ENCODE data around the gene HBA2. TPM values are rescaled to one million over a fixed set of nuclear protein-coding genes. Genes with fewer than 3 reads are reported as not detected.
A peak's percentile ranks its signal among the peaks of the same experiment; 100 is the strongest.

Gene HBA2
- total and polyA plus RNA-seq, 9 of the 15 experiments (the other 6 are each of a cell fraction or from before 2014, with no cell fraction given) = 40.4 to 853 (median 286) TPM

DNA sequence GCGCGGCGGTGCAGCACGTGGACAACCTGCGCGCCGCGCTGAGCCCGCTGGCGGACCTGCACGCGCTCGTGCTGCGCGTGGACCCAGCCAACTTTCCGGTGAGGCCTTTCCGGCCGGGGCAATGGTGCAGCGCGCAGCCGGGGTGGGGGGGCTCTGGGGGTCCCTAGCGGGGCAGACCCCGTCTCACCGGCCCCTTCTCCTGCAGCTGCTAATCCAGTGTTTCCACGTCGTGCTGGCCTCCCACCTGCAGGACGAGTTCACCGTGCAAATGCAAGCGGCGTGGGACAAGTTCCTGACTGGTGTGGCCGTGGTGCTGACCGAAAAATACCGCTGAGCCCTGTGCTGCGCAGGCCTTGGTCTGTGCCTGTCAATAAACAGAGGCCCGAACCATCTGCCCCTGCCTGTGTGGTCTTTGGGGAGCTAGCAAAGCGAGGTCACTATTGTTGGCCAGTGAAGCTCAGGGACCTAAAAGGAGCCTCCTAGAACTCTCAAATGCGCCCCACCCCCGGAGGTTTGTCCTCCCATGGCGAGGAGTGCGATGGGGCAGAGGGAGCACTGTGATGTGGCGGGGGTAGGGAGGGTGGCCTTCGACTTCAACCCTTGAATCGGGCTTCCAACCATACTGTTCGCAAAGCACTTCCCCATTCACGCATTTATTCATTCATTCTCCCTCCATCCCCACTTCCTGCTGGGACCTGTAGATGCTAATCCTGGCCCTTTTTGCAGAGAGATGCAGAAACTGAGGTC is 6.1 kb upstream of the HBA2 start (continued):
- TF ChIP-seq, protein P1, sequence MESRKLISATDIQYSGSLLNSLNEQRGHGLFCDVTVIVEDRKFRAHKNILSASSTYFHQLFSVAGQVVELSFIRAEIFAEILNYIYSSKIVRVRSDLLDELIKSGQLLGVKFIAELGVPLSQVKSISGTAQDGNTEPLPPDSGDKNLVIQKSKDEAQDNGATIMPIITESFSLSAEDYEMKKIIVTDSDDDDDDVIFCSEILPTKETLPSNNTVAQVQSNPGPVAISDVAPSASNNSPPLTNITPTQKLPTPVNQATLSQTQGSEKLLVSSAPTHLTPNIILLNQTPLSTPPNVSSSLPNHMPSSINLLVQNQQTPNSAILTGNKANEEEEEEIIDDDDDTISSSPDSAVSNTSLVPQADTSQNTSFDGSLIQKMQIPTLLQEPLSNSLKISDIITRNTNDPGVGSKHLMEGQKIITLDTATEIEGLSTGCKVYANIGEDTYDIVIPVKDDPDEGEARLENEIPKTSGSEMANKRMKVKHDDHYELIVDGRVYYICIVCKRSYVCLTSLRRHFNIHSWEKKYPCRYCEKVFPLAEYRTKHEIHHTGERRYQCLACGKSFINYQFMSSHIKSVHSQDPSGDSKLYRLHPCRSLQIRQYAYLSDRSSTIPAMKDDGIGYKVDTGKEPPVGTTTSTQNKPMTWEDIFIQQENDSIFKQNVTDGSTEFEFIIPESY (CRISPR knock-in tag; IDR thresholded peaks at IDR 0.05) = 0 out of 2 replicates have a peak, but pooled peaks have one; percentile 59
- TF ChIP-seq HOXB6 (CRISPR knock-in tag; IDR thresholded peaks at IDR 0.05; ENCODE audit: borderline replicate concordance) (no peak), RCOR1 (IDR thresholded peaks at IDR 0.05; ENCODE audit: borderline replicate concordance in 1 of 2, low read depth in 2 of 2, low read length in 2 of 2) (no peak), KDM4B (IDR thresholded peaks at IDR 0.05; ENCODE audit: borderline replicate concordance in 2 of 2, low read depth in 1 of 2) (no peak), NR1H2 (CRISPR knock-in tag; IDR thresholded peaks at IDR 0.05) (no peak), SPI1 (IDR thresholded peaks at IDR 0.05; ENCODE audit: borderline replicate concordance, low read depth, low read length) (0 out of 2 replicates have a peak, but pooled peaks have one; percentile 64), ZNF146 (CRISPR knock-in tag; IDR thresholded peaks at IDR 0.05; ENCODE audit: unreplicated experiment) (no peak), TBL1XR1 (IDR thresholded peaks at IDR 0.05; ENCODE audit: low read length in 2 of 2) (no peak), ZNF143 (CRISPR knock-in tag; IDR thresholded peaks at IDR 0.05) (no peak)
